ENCODE measurements around the gene ZNF609. TPM values are rescaled to one million over a fixed set of nuclear protein-coding genes. Genes with fewer than 3 reads are reported as not detected.

The ZNF609 gene
- total and polyA plus RNA-seq, 9 donors: 12.1 to 20.8 (median 16.9) TPM

DNA sequence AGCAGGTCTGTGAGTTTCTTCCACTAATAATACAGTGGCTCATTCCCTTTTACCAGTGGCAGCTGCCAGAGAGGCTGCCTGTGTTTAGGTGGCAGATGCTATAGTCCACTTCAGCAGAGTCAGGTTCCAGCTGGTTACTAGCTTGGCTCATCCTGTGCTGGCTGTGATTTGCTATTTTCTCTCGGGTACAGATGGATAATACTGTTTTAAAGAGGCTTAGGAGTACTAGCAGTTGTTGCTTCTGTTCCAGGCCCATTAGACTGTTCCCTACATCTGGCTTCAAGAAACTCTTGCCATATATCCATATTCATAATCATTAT is 41.0 kb downstream of the ZNF609 start:
- DNase-seq: peak; percentile 40
- Histone ChIP-seq H3K27me3 (ENCODE audit: control insufficient read depth, insufficient read depth, low read length) (no peaks in the 10 kb centered on the region), H3K27ac (ENCODE audit: low read length) (peak overlapping the region; percentile 13), H3K4me3 (ENCODE audit: low read length) (no peak overlapping the region), H3K9me3 (replicated peaks; ENCODE audit: control insufficient read depth, low read depth, low read length) (no peaks in the 10 kb centered on the region), H3K36me3 (ENCODE audit: control insufficient read depth, insufficient read depth, low read length) (peaks cover 32% of the 10 kb centered on the region), H3K4me1 (ENCODE audit: control insufficient read depth, insufficient read depth, low read length) (peaks cover 18% of the 10 kb centered on the region)
- no CpG with 5 or more reads among the region's 1 CpG for WGBS (ENCODE audit: insufficient coverage)

DNA sequence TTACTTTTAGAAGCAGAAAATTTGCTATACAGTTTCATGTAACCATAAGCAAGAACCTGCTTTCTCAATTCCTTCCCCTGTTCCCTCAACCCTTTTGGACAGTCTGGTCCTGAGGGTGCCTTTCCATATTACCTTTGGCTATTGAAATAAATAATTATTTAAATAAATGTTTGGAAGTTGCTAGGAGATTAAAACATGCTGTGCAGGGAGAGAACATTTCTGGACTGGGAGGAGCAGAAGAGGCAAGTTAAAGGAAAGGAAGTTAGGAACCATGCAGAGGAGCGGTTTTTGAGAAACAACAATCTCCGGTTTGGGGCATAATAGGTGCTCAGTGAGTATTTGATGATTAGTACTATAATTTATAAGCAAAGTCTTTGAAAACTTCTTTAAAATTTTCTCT is 41.8 kb downstream of the ZNF609 start:
- H3K9me3 ChIP-seq (replicated peaks; ENCODE audit: control insufficient read depth, low read depth, low read length): no peaks in the 10 kb centered on the region
- peaks cover 18% of the 10 kb centered on the region for H3K4me1 ChIP-seq (ENCODE audit: control insufficient read depth, insufficient read depth, low read length)
- H3K4me3 ChIP-seq (ENCODE audit: low read length): no peak overlapping the region
- peaks cover 32% of the 10 kb centered on the region for H3K36me3 ChIP-seq (ENCODE audit: control insufficient read depth, insufficient read depth, low read length)
- peak; percentile 44 for DNase-seq
- H3K27me3 ChIP-seq (ENCODE audit: control insufficient read depth, insufficient read depth, low read length): no peaks in the 10 kb centered on the region
- WGBS (ENCODE audit: insufficient coverage): no CpG with 5 or more reads among the region's 2 CpGs
- H3K27ac ChIP-seq (ENCODE audit: low read length): peak overlapping the region; percentile 55

DNA sequence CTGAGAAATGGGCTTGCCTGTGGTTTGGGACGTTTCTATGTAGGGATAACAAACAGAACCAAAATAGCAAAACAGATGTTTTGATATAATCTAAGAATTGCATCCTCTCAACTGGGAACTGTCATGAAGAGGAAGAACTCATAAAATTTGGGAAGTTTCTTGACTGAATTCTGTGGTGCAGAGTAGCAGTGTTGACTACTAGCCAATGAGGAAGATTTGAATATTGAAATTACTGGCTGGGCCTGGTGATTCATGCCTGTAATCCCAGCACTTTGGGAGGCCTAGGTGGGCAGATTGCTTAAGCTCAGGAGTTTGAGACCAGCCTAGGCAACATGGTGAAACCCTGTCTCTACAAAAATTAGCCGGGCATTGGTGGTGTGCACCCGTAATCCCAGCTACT is 42.2 kb downstream of the ZNF609 start:
- H3K36me3 ChIP-seq (ENCODE audit: control insufficient read depth, insufficient read depth, low read length): peaks cover 35% of the 10 kb centered on the region
- no peaks in the 10 kb centered on the region for H3K27me3 ChIP-seq (ENCODE audit: control insufficient read depth, insufficient read depth, low read length)
- peak; percentile 38 for DNase-seq
- WGBS (ENCODE audit: insufficient coverage): 100% methylated on average over 1 of the region's 3 CpGs
- no peaks in the 10 kb centered on the region for H3K9me3 ChIP-seq (replicated peaks; ENCODE audit: control insufficient read depth, low read depth, low read length)
- H3K27ac ChIP-seq (ENCODE audit: low read length): peak overlapping the region; percentile 55
- H3K4me3 ChIP-seq (ENCODE audit: low read length): no peak overlapping the region
- peaks cover 18% of the 10 kb centered on the region for H3K4me1 ChIP-seq (ENCODE audit: control insufficient read depth, insufficient read depth, low read length)

DNA sequence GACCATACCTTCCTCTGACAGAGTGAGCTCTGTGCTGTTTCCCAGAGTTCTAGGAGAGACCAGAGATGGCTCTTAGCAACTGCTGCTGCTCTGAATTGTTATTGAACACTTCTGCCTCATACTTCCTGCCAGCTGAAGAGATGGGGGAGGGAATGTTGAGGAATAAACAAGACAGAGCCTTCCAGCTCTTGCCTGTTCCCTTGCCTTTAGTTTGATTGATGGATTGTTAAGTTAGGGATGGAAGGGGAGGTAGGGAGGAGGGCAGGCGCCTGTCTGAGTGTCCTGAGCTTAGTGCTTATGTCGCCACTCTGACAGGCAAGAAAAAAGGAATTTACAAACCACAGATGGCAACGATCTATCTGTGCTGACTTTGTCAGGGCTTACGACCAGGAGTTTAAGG is 42.8 kb downstream of the ZNF609 start:
- Histone ChIP-seq H3K27ac (ENCODE audit: low read length) (peak overlapping the region; percentile 55), H3K27me3 (ENCODE audit: control insufficient read depth, insufficient read depth, low read length) (no peaks in the 10 kb centered on the region), H3K4me3 (ENCODE audit: low read length) (no peak overlapping the region), H3K9me3 (replicated peaks; ENCODE audit: control insufficient read depth, low read depth, low read length) (no peaks in the 10 kb centered on the region), H3K36me3 (ENCODE audit: control insufficient read depth, insufficient read depth, low read length) (peaks cover 36% of the 10 kb centered on the region), H3K4me1 (ENCODE audit: control insufficient read depth, insufficient read depth, low read length) (peaks cover 18% of the 10 kb centered on the region)
- WGBS (ENCODE audit: insufficient coverage): no CpG with 5 or more reads among the region's 4 CpGs
- DNase-seq: peak; percentile 54

DNA sequence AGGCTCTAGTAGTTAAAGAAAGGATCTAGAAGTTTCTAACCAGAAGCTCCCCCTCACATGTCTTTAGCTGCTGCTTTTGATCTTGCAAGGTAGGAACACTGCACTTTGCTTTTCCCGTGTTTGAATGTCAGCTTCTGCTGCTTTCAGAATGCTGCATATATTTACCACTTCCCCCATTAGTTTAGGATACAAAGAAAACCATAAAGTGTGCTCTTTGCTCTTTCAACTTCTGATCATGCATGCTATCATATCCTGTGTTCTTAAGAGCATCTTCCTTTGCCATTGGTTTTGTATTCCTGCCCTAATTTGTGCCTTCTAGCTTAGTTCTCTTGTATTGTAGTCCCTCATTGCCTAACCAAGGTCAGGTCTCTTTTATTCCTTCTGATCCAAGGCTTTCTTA is 43.3 kb downstream of the ZNF609 start:
- Histone ChIP-seq H3K4me3 (ENCODE audit: low read length) (no peak overlapping the region), H3K27ac (ENCODE audit: low read length) (no peak overlapping the region), H3K36me3 (ENCODE audit: control insufficient read depth, insufficient read depth, low read length) (peaks cover 36% of the 10 kb centered on the region), H3K27me3 (ENCODE audit: control insufficient read depth, insufficient read depth, low read length) (no peaks in the 10 kb centered on the region), H3K9me3 (replicated peaks; ENCODE audit: control insufficient read depth, low read depth, low read length) (no peaks in the 10 kb centered on the region), H3K4me1 (ENCODE audit: control insufficient read depth, insufficient read depth, low read length) (peaks cover 18% of the 10 kb centered on the region)
- no peak for DNase-seq
- 13% methylated on average over 1 of the region's 1 CpG for WGBS (ENCODE audit: insufficient coverage)

DNA sequence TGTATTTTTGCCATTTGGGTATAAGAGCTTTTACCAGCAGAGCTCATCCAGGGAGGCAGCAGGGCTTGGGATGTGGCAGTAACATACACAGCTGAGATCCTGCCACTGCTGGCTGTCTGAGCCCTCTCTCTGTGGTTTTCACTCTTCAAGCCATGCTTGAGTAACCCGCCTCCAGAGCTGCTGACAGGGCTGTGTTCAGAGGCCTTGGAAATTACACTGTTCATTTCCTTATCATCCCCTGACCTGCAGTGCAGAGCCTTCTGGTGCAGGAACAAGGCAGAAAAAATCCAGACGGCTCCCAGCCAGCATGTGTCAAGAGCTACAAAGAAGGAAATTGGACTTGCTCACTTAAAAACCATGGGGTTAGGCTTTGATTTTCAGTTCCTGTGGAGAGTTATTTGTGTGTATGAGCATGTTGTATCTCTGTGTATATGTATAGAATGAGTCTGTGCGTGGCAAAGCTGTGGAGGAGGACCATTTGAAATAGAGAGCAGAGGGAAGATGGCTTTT is 47.0 kb downstream of the ZNF609 start:
- DNase-seq: peak; percentile 77
- no peak overlapping the region for H3K4me3 ChIP-seq (ENCODE audit: low read length)
- H3K27ac ChIP-seq (ENCODE audit: low read length): no peak overlapping the region

DNA sequence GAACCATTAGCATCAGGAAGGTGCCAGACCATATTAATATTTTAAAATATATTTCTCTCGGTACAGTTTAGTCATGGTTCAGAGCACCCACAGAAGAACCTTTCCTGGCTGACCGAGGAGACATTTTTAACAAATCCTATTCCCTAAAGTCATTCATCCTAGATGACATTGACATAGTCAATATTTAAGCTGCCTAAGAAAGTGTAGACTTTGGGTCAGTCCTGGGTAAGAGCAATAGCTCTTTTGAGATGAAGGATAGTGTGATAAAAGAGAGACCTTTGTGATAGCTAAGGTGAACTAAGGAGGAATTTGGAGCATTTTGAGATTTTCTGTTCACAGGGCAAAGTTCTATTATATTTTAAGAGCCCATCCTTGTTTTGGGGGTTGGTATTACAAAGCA is 47.5 kb downstream of the ZNF609 start:
- WGBS (ENCODE audit: insufficient coverage): no CpG with 5 or more reads among the region's 2 CpGs
- H3K27ac ChIP-seq (ENCODE audit: low read length): no peak overlapping the region
- H3K4me1 ChIP-seq (ENCODE audit: control insufficient read depth, insufficient read depth, low read length): peaks cover 6% of the 10 kb centered on the region

More for the DNA sequence above, 47.0 kb downstream of the ZNF609 start:
- Histone ChIP-seq H3K4me1 (ENCODE audit: control insufficient read depth, insufficient read depth, low read length) (peaks cover 10% of the 10 kb centered on the region), H3K27me3 (ENCODE audit: control insufficient read depth, insufficient read depth, low read length) (no peaks in the 10 kb centered on the region), H3K9me3 (replicated peaks; ENCODE audit: control insufficient read depth, low read depth, low read length) (no peaks in the 10 kb centered on the region), H3K36me3 (ENCODE audit: control insufficient read depth, insufficient read depth, low read length) (peaks cover 18% of the 10 kb centered on the region)
- WGBS (ENCODE audit: insufficient coverage): 47% methylated on average over 2 of the region's 3 CpGs

DNA sequence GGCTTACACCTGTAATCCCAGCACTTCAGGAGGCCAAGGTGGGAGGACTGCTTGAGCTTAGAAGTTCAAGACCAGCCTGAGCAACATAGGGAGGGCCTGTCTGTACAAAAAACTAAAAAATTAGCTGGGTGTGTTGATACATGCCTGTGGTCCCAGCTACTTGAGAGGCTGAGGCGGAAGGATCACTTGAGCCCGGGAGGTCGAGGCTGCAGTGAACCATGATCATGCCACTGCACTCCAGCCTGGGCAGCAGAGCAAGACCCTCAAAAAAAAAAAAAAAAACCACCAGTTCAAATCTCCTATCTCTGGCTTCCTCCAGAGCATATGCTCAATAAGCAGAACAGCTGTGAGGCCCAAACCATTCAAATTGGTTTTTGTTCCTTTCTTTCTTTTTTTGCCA is 53.4 kb downstream of the ZNF609 start:
- Histone ChIP-seq H3K27ac (ENCODE audit: low read length) (no peak overlapping the region), H3K27me3 (ENCODE audit: control insufficient read depth, insufficient read depth, low read length) (no peaks in the 10 kb centered on the region), H3K4me3 (ENCODE audit: low read length) (no peak overlapping the region), H3K36me3 (ENCODE audit: control insufficient read depth, insufficient read depth, low read length) (peaks cover 5% of the 10 kb centered on the region), H3K4me1 (ENCODE audit: control insufficient read depth, insufficient read depth, low read length) (no peaks in the 10 kb centered on the region), H3K9me3 (replicated peaks; ENCODE audit: control insufficient read depth, low read depth, low read length) (no peaks in the 10 kb centered on the region)
- no peak for DNase-seq
- no CpG with 5 or more reads among the region's 3 CpGs for WGBS (ENCODE audit: insufficient coverage)

More for the DNA sequence above, 47.5 kb downstream of the ZNF609 start:
- H3K27me3 ChIP-seq (ENCODE audit: control insufficient read depth, insufficient read depth, low read length): no peaks in the 10 kb centered on the region
- no peak for DNase-seq
- H3K9me3 ChIP-seq (replicated peaks; ENCODE audit: control insufficient read depth, low read depth, low read length): no peaks in the 10 kb centered on the region
- no peak overlapping the region for H3K4me3 ChIP-seq (ENCODE audit: low read length)
- peaks cover 18% of the 10 kb centered on the region for H3K36me3 ChIP-seq (ENCODE audit: control insufficient read depth, insufficient read depth, low read length)

DNA sequence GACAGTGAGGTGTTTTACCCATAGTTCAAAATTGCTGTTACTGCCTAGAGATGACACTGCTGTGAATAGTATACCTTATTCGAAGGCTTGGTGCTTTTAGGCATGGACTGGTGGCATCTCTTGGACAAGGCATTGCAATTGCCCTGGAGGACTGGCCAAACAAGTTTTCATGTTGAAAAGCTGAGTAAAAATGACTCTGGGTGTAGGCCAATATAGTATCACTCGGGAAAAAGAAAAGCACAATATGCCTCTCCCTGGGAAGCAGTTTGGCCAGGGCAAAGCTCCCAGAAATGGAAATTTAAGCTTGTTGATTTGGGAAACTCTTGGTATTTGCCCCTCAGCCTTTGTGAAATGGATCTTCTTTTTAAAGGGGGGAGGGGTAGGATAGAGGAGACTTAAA is 54.8 kb downstream of the ZNF609 start:
- no peaks in the 10 kb centered on the region for H3K9me3 ChIP-seq (replicated peaks; ENCODE audit: control insufficient read depth, low read depth, low read length)
- 86% methylated on average over 2 of the region's 2 CpGs for WGBS (ENCODE audit: insufficient coverage)

DNA sequence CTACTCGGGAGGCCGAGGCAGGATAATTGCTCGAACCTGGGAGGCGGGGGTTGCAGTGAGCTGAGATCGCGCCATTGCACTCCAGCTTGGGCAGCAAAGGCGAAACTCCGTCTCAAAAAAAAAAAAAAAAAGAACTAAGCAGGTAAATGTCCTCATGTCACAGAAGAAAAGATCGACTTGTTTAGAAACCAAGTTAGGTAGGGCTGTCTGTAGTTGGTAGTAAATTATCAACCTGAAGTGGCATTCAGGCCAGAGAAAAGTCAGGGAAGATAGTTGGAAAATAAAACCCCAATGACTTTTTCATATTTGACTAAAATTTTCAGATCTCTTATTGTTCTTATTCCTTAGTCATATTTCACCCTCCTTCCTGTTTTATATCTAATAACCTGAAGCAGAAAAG is 55.4 kb downstream of the ZNF609 start:
- no peak for DNase-seq
- Histone ChIP-seq H3K4me1 (ENCODE audit: control insufficient read depth, insufficient read depth, low read length) (no peaks in the 10 kb centered on the region), H3K36me3 (ENCODE audit: control insufficient read depth, insufficient read depth, low read length) (peaks cover 5% of the 10 kb centered on the region), H3K27me3 (ENCODE audit: control insufficient read depth, insufficient read depth, low read length) (no peaks in the 10 kb centered on the region), H3K9me3 (replicated peaks; ENCODE audit: control insufficient read depth, low read depth, low read length) (no peaks in the 10 kb centered on the region), H3K27ac (ENCODE audit: low read length) (no peak overlapping the region), H3K4me3 (ENCODE audit: low read length) (no peak overlapping the region)
- 100% methylated on average over 6 of the region's 9 CpGs for WGBS (ENCODE audit: insufficient coverage)

More for the DNA sequence above, 54.8 kb downstream of the ZNF609 start:
- no peak for DNase-seq
- peaks cover 5% of the 10 kb centered on the region for H3K36me3 ChIP-seq (ENCODE audit: control insufficient read depth, insufficient read depth, low read length)
- no peak overlapping the region for H3K4me3 ChIP-seq (ENCODE audit: low read length)
- H3K27ac ChIP-seq (ENCODE audit: low read length): no peak overlapping the region
- H3K27me3 ChIP-seq (ENCODE audit: control insufficient read depth, insufficient read depth, low read length): no peaks in the 10 kb centered on the region
- H3K4me1 ChIP-seq (ENCODE audit: control insufficient read depth, insufficient read depth, low read length): no peaks in the 10 kb centered on the region

DNA sequence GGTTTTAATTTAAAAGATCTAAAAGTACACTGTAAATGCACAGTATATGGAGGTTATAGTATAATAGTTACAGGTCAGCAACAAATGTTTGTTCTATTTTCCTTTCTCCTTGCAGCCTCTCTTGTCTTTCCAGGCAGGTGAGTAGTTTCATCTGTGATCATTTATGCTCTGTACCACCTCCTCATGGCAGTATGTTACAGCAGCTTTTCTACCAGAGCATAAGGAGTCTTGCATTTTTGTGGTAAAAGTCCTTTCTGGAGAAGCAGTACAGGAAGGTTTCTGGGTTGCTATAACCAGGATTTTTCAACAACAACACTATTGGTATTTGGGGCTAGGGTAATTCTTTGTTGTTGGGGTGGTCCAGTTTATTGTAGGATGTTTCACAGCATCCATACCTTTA is 59.5 kb downstream of the ZNF609 start:
- Histone ChIP-seq H3K4me1 (ENCODE audit: control insufficient read depth, insufficient read depth, low read length) (peaks cover 9% of the 10 kb centered on the region), H3K4me3 (ENCODE audit: low read length) (no peak overlapping the region)

More for the DNA sequence above, 59.5 kb downstream of the ZNF609 start:
- H3K27ac ChIP-seq (ENCODE audit: low read length): no peak overlapping the region
- H3K27me3 ChIP-seq (ENCODE audit: control insufficient read depth, insufficient read depth, low read length): no peaks in the 10 kb centered on the region
- H3K9me3 ChIP-seq (replicated peaks; ENCODE audit: control insufficient read depth, low read depth, low read length): no peaks in the 10 kb centered on the region
- DNase-seq: no peak
- H3K36me3 ChIP-seq (ENCODE audit: control insufficient read depth, insufficient read depth, low read length): peaks cover 5% of the 10 kb centered on the region
